ENCODE data around the gene BMERB1. TPM values are rescaled to one million over a fixed set of nuclear protein-coding genes. Genes with fewer than 3 reads are reported as not detected.

Gene BMERB1
- total RNA-seq, 2 donors from 2014 or later: 6.3 to 10.4 TPM

DNA sequence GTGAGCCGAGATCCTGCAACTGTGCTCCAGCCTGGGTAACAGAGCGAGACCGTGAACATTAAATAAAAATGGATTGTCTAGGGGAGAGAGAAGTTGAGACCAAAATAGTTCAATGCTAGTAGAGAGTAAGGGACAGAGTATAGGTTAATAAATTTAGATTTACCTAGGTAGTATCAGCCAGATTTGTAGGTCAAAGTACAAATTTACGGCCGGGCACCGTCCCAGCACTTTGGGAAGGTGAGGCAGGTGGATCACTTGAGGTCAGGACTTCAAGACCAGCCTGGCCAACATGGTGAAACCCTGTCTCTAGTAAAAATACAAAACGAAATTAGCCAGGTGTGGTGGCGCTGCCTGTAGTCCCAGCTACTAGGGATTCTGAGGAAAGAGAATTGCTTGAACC is 12.2 kb upstream of the BMERB1 start:
- no peaks in the 10 kb centered on the region for H3K4me1 Mint-ChIP-seq
- 92 to 93% methylated on average over 5 to 8 of the region's 8 CpGs for WGBS, 2 experiments (ENCODE audit: insufficient coverage in 1 of 2, insufficient read length in 1 of 2)
- H3K4me3 Mint-ChIP-seq: no peak overlapping the region
- Histone ChIP-seq H3K4me3 (ENCODE audit: low read length) (no peak overlapping the region), H3K9me3 (ENCODE audit: control insufficient read depth, low read length) (no peaks in the 10 kb centered on the region), H3K27ac (ENCODE audit: low read depth, low read length) (no peak overlapping the region), H3K36me3 (ENCODE audit: control insufficient read depth, insufficient read depth, low read length) (no peaks in the 10 kb centered on the region), H3K27me3 (ENCODE audit: control insufficient read depth, insufficient read depth, low read length, poor library complexity, severe bottlenecking) (no peaks in the 10 kb centered on the region), H3K9ac (ENCODE audit: extremely low read depth, low read length, poor library complexity, severe bottlenecking) (no peak overlapping the region), H3K4me1 (ENCODE audit: control insufficient read depth, insufficient read depth, low read length) (no peaks in the 10 kb centered on the region)
- H3K27ac Mint-ChIP-seq: no peak overlapping the region
- DNase-seq: no peak
- no peaks in the 10 kb centered on the region for H3K36me3 Mint-ChIP-seq (ENCODE audit: low read depth)
- H3K27me3 Mint-ChIP-seq (ENCODE audit: insufficient read depth): no peaks in the 10 kb centered on the region
- H3K9me3 Mint-ChIP-seq: no peaks in the 10 kb centered on the region
- TF ChIP-seq, protein P1, sequence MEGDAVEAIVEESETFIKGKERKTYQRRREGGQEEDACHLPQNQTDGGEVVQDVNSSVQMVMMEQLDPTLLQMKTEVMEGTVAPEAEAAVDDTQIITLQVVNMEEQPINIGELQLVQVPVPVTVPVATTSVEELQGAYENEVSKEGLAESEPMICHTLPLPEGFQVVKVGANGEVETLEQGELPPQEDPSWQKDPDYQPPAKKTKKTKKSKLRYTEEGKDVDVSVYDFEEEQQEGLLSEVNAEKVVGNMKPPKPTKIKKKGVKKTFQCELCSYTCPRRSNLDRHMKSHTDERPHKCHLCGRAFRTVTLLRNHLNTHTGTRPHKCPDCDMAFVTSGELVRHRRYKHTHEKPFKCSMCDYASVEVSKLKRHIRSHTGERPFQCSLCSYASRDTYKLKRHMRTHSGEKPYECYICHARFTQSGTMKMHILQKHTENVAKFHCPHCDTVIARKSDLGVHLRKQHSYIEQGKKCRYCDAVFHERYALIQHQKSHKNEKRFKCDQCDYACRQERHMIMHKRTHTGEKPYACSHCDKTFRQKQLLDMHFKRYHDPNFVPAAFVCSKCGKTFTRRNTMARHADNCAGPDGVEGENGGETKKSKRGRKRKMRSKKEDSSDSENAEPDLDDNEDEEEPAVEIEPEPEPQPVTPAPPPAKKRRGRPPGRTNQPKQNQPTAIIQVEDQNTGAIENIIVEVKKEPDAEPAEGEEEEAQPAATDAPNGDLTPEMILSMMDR (conservative IDR thresholded peaks at IDR 0.05): no peak

DNA sequence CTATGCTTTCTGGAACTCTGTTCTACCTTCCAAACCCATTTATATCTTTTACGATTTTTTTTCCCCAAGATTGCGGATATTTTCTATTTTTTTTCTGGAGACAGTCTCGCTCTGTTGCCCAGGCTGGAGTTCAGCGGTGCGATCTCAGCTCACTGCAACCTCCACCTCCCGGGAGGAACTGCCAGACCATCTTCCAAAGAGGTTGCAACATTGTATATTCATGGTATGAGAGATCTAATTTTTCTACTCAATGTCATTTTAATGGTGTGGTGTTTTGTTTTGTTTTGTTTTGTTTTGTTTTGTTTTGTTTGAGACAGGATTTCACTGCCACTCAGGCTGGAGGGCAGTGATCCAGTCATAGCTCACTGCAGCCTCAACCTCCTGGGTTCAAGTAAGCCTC is 8.5 kb upstream of the BMERB1 start:
- Histone ChIP-seq H3K4me1 (ENCODE audit: control insufficient read depth, insufficient read depth, low read length) (no peaks in the 10 kb centered on the region), H3K4me3 (ENCODE audit: low read length) (no peak overlapping the region), H3K27ac (ENCODE audit: low read depth, low read length) (no peak overlapping the region), H3K36me3 (ENCODE audit: control insufficient read depth, insufficient read depth, low read length) (no peaks in the 10 kb centered on the region), H3K9me3 (ENCODE audit: control insufficient read depth, low read length) (no peaks in the 10 kb centered on the region), H3K27me3 (ENCODE audit: control insufficient read depth, insufficient read depth, low read length, poor library complexity, severe bottlenecking) (no peaks in the 10 kb centered on the region), H3K9ac (ENCODE audit: extremely low read depth, low read length, poor library complexity, severe bottlenecking) (no peak overlapping the region)
- H3K27ac Mint-ChIP-seq: no peak overlapping the region
- H3K4me3 Mint-ChIP-seq: no peak overlapping the region
- TF ChIP-seq, protein P1 (conservative IDR thresholded peaks at IDR 0.05): no peak
- H3K9me3 Mint-ChIP-seq: no peaks in the 10 kb centered on the region
- H3K36me3 Mint-ChIP-seq (ENCODE audit: low read depth): no peaks in the 10 kb centered on the region
- 89 to 96% methylated on average over 6 of the region's 6 CpGs for WGBS, 2 experiments (ENCODE audit: insufficient coverage in 1 of 2, insufficient read length in 1 of 2)
- no peak for DNase-seq
- H3K27me3 Mint-ChIP-seq (ENCODE audit: insufficient read depth): no peaks in the 10 kb centered on the region
- H3K4me1 Mint-ChIP-seq: no peaks in the 10 kb centered on the region

DNA sequence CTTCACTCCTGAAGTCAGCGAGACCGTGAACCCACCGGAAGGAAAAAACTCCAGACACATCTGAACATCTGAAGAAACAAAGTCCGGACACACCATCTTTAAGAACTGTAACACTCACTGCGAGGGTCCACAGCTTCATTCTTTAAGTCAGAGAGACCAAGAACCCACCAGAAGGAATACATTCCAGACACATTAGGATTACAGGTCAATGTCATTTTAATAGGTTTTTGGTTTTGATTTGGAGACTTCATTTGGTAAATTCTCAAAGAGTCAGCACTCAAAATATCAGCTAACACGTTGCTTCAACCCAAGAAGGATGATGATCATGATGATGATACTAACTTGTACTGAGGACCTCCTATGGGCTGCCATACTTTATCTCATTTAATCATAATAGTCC is 7.6 kb upstream of the BMERB1 start:
- H3K36me3 Mint-ChIP-seq (ENCODE audit: low read depth): no peaks in the 10 kb centered on the region
- WGBS, 2 experiments (ENCODE audit: insufficient coverage in 1 of 2, insufficient read length in 1 of 2): 61 to 81% methylated on average over 3 to 6 of the region's 6 CpGs

More for the DNA sequence above, 7.6 kb upstream of the BMERB1 start:
- no peak overlapping the region for H3K9ac ChIP-seq (ENCODE audit: extremely low read depth, low read length, poor library complexity, severe bottlenecking)
- no peaks in the 10 kb centered on the region for H3K9me3 Mint-ChIP-seq
- no peaks in the 10 kb centered on the region for H3K27me3 Mint-ChIP-seq (ENCODE audit: insufficient read depth)
- H3K27me3 ChIP-seq (ENCODE audit: control insufficient read depth, insufficient read depth, low read length, poor library complexity, severe bottlenecking): no peaks in the 10 kb centered on the region
- TF ChIP-seq, protein P1 (conservative IDR thresholded peaks at IDR 0.05): no peak
- no peak overlapping the region for H3K4me3 ChIP-seq (ENCODE audit: low read length)
- H3K4me1 Mint-ChIP-seq: no peaks in the 10 kb centered on the region
- H3K27ac ChIP-seq (ENCODE audit: low read depth, low read length): no peak overlapping the region
- no peak overlapping the region for H3K4me3 Mint-ChIP-seq
- H3K27ac Mint-ChIP-seq: no peak overlapping the region
- no peaks in the 10 kb centered on the region for H3K4me1 ChIP-seq (ENCODE audit: control insufficient read depth, insufficient read depth, low read length)
- no peaks in the 10 kb centered on the region for H3K9me3 ChIP-seq (ENCODE audit: control insufficient read depth, low read length)
- H3K36me3 ChIP-seq (ENCODE audit: control insufficient read depth, insufficient read depth, low read length): no peaks in the 10 kb centered on the region
- DNase-seq: no peak
